G401 (cell line): ENCODE measurements around the gene BCAS1. TPM values are rescaled to one million over a fixed set of nuclear protein-coding genes. Genes with fewer than 3 reads are reported as not detected.

Source experiments
- DNase-seq: peaks from one replicate; pipeline ENCODE4 v3.0.0-alpha.2; 2015; ENCODE audit warnings: low spot score
- in situ Hi-C: cut with HindIII; loops from 2 replicates; pipeline ENCODE4 v1.10.0; 2016; ENCODE audit warnings: low sequenced_read_pairs, mixed read lengths
- total RNA-seq: library from RNA; depleted of rRNA; stranded (reverse); fragments of >200 nt; shearing (Covaris generic); gene quantifications from 2 replicates; pipeline ENCODE4 v1.2.3, GENCODE V29; 2014; rRNA removed

Gene BCAS1
- total RNA-seq, 1 experiment from 2014 or later, result not detected

- in situ Hi-C loops, result no loop called here
- DNase-seq, result no peak
Measured at GRCh38 chr20:53905019-53905819, 165.2 kb downstream of the BCAS1 start.

GRCh38 chr20:53904261-53904660 is 166.1 kb downstream of the BCAS1 start:
- in situ Hi-C loops, result no loop called here
- no peak for DNase-seq

GRCh38 chr20:53903652-53903987 is 166.8 kb downstream of the BCAS1 start:
- in situ Hi-C loops, result no loop called here
- no peak for DNase-seq

DNA sequence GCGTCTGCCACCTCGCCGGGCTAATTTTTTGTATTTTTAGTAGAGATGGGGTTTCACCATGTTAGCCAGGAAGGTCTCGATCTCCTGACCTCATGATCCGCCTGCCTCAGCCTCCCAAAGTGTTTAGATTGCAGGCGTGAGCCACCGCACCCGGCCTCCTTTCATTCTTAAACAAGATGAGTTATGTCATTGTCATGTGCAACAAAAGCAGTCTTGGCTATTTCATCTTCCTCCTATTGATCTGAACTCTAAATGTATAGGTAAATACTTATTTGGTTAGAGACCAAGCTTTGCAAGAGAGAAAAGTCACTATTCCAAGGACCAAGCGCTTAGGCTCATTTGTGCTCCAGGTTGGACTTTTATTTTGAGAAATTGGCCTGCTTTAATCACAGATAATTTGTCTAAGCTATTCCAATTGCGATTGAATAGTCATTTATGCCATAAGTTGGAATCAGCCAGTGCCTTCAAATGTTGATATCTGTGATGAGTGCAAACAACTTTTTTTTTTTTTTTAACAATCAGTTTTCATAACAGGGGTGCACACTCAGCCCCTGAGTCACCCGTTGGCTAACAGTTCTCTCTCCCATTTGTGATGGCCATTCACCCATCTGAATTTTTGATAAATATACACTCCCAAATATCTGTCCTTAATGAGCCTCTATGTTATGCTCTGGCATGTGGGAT is 167.3 kb downstream of the BCAS1 start:
- in situ Hi-C loops, result no loop called here
- DNase-seq, result no peak

GRCh38 chr20:53901497-53902096 is 168.8 kb downstream of the BCAS1 start:
- in situ Hi-C loops, result no loop called here
- DNase-seq, result no peak

GRCh38 chr20:53901064-53901463 is 169.3 kb downstream of the BCAS1 start:
- in situ Hi-C loops, result no loop called here
- no peak for DNase-seq

- in situ Hi-C loops, result no loop called here
- DNase-seq, result no peak
Measured at GRCh38 chr20:53900380-53900999, 169.9 kb downstream of the BCAS1 start.

DNA sequence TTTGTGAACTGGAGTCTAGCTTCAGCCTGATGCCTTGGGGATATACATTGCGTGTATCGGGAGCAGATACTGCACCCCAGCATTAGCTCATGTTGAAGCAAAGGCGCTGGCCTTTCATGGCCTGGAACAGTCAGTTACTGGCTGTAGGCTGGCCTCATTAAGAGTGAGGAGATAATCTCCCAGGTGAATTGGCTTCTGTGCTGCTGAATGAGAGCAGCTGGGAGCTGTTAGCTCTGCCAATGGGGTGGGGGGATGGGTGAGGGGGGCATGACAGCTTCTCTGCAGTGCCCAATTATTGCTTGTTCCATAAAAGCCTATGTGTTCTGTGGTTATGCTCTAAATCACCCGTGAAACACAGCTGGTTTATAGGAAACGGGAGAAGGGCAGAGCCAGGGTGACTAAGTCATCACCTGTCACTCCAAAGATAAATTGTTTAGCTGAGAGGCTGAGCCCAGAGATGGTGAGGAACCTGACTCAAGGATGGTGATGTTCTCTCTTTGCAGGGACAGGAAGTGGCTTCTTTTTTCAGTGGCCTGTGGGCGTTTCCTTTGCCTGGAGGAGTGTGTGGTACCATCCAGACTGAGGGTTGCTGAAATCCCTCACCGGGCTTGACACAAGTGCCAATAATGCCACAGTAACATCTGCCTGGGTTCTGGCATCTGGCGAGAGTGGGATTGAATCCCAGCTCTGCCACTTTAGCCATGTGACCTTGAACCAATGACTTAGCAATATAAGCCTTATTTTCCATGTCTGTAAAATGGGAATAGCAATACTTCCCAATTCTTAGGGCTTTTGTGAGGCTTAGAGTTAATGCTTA is 170.8 kb downstream of the BCAS1 start:
- in situ Hi-C loops, result no loop called here
- peak; percentile 18 for DNase-seq

DNA sequence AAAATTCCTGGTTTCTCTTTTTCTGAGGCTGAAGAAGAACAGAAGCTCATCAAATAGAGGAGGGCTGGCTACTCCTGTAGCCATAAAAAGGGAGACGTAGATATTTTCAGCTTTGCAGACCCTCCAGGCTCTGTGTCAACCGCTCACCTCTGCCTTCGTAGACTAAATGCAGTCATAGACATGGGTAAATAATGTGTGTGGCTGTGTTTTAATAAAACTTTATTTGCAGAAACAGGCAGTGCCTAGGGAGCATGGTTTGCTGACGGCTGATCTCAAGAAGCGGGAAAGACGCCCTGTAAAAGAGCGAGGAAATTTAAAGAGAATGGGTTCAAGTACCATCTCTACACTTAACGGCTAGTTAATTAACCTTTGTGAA is 171.8 kb downstream of the BCAS1 start:
- DNase-seq, result no peak
- in situ Hi-C loops, result no loop called here

DNA sequence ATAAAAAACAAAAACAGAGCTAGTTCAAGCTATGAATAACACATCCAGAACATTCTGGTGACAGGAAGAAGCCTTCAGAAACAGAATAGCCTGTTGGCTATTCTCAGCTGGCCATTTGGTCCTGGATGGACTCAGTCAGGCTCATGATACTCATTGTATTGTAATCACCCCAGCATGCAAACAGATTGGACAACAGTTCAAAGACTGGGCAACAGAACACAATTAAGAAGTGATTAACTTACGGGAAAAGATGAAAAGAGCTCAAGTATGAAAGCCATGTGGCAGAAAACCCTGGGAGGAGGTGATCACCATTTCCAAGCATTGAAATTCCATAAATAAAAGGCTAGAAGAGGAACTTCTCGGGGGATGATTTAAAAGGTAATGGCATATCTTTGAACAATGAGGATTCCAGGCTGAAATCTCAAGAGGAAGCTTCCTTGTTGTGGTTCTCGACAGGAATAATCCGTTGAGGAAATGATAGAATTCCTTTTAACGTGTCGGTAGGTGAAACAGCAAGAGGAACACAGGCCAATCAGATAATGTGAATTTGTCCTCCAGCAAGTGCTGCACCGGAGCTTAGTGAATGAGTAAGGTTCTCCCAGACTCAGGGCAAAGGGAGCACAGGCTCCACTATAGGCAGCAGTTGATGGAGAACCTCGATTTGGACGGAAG is 172.4 kb downstream of the BCAS1 start:
- DNase-seq, result peak; percentile 22
- in situ Hi-C loops, result no loop called here

- no peak for DNase-seq
- in situ Hi-C loops, result no loop called here
Measured at GRCh38 chr20:53896647-53897046, 173.7 kb downstream of the BCAS1 start.

DNA sequence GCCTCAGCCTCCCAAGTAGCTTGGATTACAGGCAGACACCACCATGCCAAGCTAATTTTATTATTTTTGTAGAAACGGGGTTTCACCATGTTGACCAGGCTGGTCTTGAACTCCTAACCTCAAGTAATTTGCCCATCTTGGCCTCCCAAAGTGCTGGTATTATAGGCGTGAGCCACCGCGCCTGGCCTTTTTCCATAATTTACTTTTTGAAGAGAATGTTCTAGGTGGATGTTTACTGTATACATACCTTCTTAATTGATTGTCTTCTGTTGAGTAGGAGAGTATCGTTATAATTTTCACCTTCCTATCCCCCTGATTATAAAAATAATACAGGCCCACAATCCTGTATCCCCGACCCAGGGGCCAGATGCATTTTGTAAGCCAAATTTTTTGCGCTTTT is 174.4 kb downstream of the BCAS1 start:
- in situ Hi-C loops, result no loop called here

GRCh38 chr20:53895385-53895755 is 175.0 kb downstream of the BCAS1 start:
- in situ Hi-C loops, result no loop called here
- DNase-seq, result no peak

More for the DNA sequence above, 174.4 kb downstream of the BCAS1 start:
- DNase-seq, result no peak

GRCh38 chr20:53894707-53895384 is 175.5 kb downstream of the BCAS1 start:
- no peak for DNase-seq
- in situ Hi-C loops, result no loop called here

Other genes starting within 250 kb of the BCAS1 start
- gene CYP24A1, start 103.4 kb upstream of the BCAS1 start, total RNA-seq, result 0.27 TPM in 1 of 2 replicates, not detected in the other
- 182 and 257 TPM in 2 replicates for gene PFDN4, start 137.5 kb upstream of the BCAS1 start, total RNA-seq